SK-N-SH treated with all-trans-retinoic acid at 6 μM for 48 hours (cell line): Measurements from ENCODE around the gene KCNQ5.

Experiments
- BACH2 ChIP-seq: fragments of 250-450 bp; sonication (Bioruptor Pico); IDR thresholded peaks from 2 replicates; pipeline ENCODE4 v1.9.0; 2021; ENCODE audit warnings: mild to moderate bottlenecking, borderline replicate concordance
- ZNF565 ChIP-seq: fragments of 450-650 bp; formaldehyde crosslinking; conservative IDR thresholded peaks from 2 replicates; pipeline ENCODE4 v1.5.0; 2020; ENCODE audit warnings: low read depth, mild to moderate bottlenecking, moderate library complexity

- TF ChIP-seq ZNF565 (CRISPR knock-in tag) (no peak), BACH2 (no peak)
These were observed 161.8 kb downstream of the KCNQ5 start for GRCh38 chr6:72783666-72784065.
